Endodermal cell (in vitro differentiated cells): Measurements from ENCODE around the gene BRCA1. TPM values are rescaled to one million over a fixed set of nuclear protein-coding genes. Genes with fewer than 3 reads are reported as not detected.

Experiments
- DNase-seq: peaks from one replicate; pipeline ENCODE4 v3.0.0-alpha.2; 2017
- H3K27ac ChIP-seq: 2 replicates; pipeline ENCODE4 v1.5.1; 2013; ENCODE audit warnings: mild to moderate bottlenecking, low read depth, low read length, moderate library complexity
- H3K27me3 ChIP-seq: 2 replicates; pipeline ENCODE4 v1.6.1; 2013; ENCODE audit warnings: mild to moderate bottlenecking, low read length, moderate library complexity; ENCODE audit not compliant: insufficient read depth, control insufficient read depth, poor library complexity, severe bottlenecking
- H3K36me3 ChIP-seq: 2 replicates; pipeline ENCODE4 v1.7.0; 2013; ENCODE audit warnings: mild to moderate bottlenecking, low read length, moderate library complexity; ENCODE audit not compliant: control insufficient read depth, insufficient read depth
- H3K4me1 ChIP-seq: one replicate; pipeline ENCODE4 v1.7.0; 2013; ENCODE audit warnings: low read length; ENCODE audit not compliant: control insufficient read depth, insufficient read depth
- H3K4me3 ChIP-seq: 2 replicates; pipeline ENCODE4 v1.5.1; 2013; ENCODE audit warnings: mild to moderate bottlenecking, low read length, moderate library complexity
- H3K9ac ChIP-seq: 2 replicates; pipeline ENCODE4 v1.6.1; 2013; ENCODE audit warnings: mild to moderate bottlenecking, low read length, moderate library complexity; ENCODE audit not compliant: poor library complexity, severe bottlenecking; ENCODE audit errors: extremely low read depth
- H3K9me3 ChIP-seq: 2 replicates; pipeline ENCODE4 v1.6.1; 2013; ENCODE audit warnings: mild to moderate bottlenecking, low read length, moderate library complexity; ENCODE audit not compliant: control insufficient read depth
- H3K27ac Mint-ChIP-seq: 2 replicates; pipeline ENCODE4 v1.8.0; 2020; ENCODE audit warnings: mixed read lengths
- H3K27me3 Mint-ChIP-seq: 2 replicates; pipeline ENCODE4 v1.8.0; 2021; ENCODE audit warnings: mild to moderate bottlenecking, mixed read lengths; ENCODE audit not compliant: insufficient read depth
- H3K36me3 Mint-ChIP-seq: 2 replicates; pipeline ENCODE4 v1.8.0; 2020; ENCODE audit warnings: low read depth, mixed read lengths
- H3K4me1 Mint-ChIP-seq: 2 replicates; pipeline ENCODE4 v1.8.0; 2020; ENCODE audit warnings: mixed read lengths
- H3K4me3 Mint-ChIP-seq: 2 replicates; pipeline ENCODE4 v1.8.0; 2020; ENCODE audit warnings: mild to moderate bottlenecking, moderate library complexity, mixed read lengths
- H3K9me3 Mint-ChIP-seq: 2 replicates; pipeline ENCODE4 v1.8.0; 2020; ENCODE audit warnings: mild to moderate bottlenecking, mixed read lengths
- CTCF ChIP-seq: fragments of 200-600 bp; sonication (generic); conservative IDR thresholded peaks from 2 replicates; pipeline ENCODE4 v1.5.0; 2021; ENCODE audit warnings: antibody characterized with exemption, mild to moderate bottlenecking
- WGBS, 2 experiments: methylation state at CpG; one replicate each; pipeline versions ENCODE4 v1.1.5 to v1.1.7; 2013; ENCODE audit warnings: missing lambda C conversion rate in 2 of 2, mixed read lengths in 1 of 2; ENCODE audit not compliant: insufficient coverage in 1 of 2, insufficient read length in 1 of 2; 5-methylcytosine and 5-hydroxymethylcytosine counted together
- total RNA-seq, 2 donors: library from RNA; stranded (reverse); fragmentation: NEBNext Ultra II Directional in 1 of 2; extraction: Animal tissue kit (Norgen Biotek cat#: 25700) in 1 of 2; gene quantifications; 2 replicates in 1 of 2; 3 replicates in 1 of 2; pipeline ENCODE4 v1.2.1, GENCODE V29; 2021

BRCA1 gene
- total RNA-seq, 2 donors from 2014 or later, result 45.4 to 59.0 TPM

- TF ChIP-seq CTCF, result no peak
- H3K4me3 Mint-ChIP-seq, result no peak overlapping the region
- WGBS, 2 experiments, result 65 to 70% methylated on average over 3 to 4 of the region's 4 CpGs
- H3K4me1 ChIP-seq, result no peaks in the 10 kb centered on the region
- peaks cover 16% of the 10 kb centered on the region for H3K36me3 Mint-ChIP-seq
- peak; percentile 67 for DNase-seq
- H3K9me3 ChIP-seq, result no peaks in the 10 kb centered on the region
- peaks cover 3% of the 10 kb centered on the region for H3K36me3 ChIP-seq
- peak overlapping the region; percentile 55 for H3K27ac Mint-ChIP-seq
- H3K27me3 Mint-ChIP-seq, result no peaks in the 10 kb centered on the region
- no peak overlapping the region for H3K4me3 ChIP-seq
- no peaks in the 10 kb centered on the region for H3K27me3 ChIP-seq
- no peaks in the 10 kb centered on the region for H3K9me3 Mint-ChIP-seq
- no peak overlapping the region for H3K27ac ChIP-seq
- H3K4me1 Mint-ChIP-seq, result peaks cover 7% of the 10 kb centered on the region
- H3K9ac ChIP-seq, result no peak overlapping the region
Observed at GRCh38 chr17:43146649-43147048, 21.5 kb upstream of the BRCA1 start.

- Histone ChIP-seq H3K4me3 (no peak overlapping the region), H3K9me3 (no peaks in the 10 kb centered on the region), H3K9ac (no peak overlapping the region), H3K36me3 (peaks cover 3% of the 10 kb centered on the region), H3K27ac (no peak overlapping the region), H3K27me3 (no peaks in the 10 kb centered on the region), H3K4me1 (no peaks in the 10 kb centered on the region)
- no peaks in the 10 kb centered on the region for H3K27me3 Mint-ChIP-seq
- no peak for TF ChIP-seq CTCF
- DNase-seq, result peak; percentile 30
- no peak overlapping the region for H3K4me3 Mint-ChIP-seq
- H3K4me1 Mint-ChIP-seq, result peaks cover 4% of the 10 kb centered on the region
- H3K36me3 Mint-ChIP-seq, result peaks cover 14% of the 10 kb centered on the region
- no peaks in the 10 kb centered on the region for H3K9me3 Mint-ChIP-seq
- no peak overlapping the region for H3K27ac Mint-ChIP-seq
- WGBS, 2 experiments, result 87 to 96% methylated on average over 4 to 5 of the region's 5 CpGs
Observed at GRCh38 chr17:43143201-43143600, 18.0 kb upstream of the BRCA1 start.

GRCh38 chr17:43142153-43142552 is 17.0 kb upstream of the BRCA1 start:
- no peak overlapping the region for H3K27ac ChIP-seq
- Mint-ChIP-seq H3K4me1 (peaks cover 3% of the 10 kb centered on the region), H3K4me3 (no peak overlapping the region), H3K36me3 (peaks cover 13% of the 10 kb centered on the region), H3K27ac (no peak overlapping the region), H3K9me3 (no peaks in the 10 kb centered on the region), H3K27me3 (no peaks in the 10 kb centered on the region)
- no peaks in the 10 kb centered on the region for H3K4me1 ChIP-seq
- no peak overlapping the region for H3K4me3 ChIP-seq
- no peaks in the 10 kb centered on the region for H3K9me3 ChIP-seq
- 98% methylated on average over 5 of the region's 5 CpGs for WGBS, 2 experiments
- no peak for TF ChIP-seq CTCF
- H3K9ac ChIP-seq, result no peak overlapping the region
- peaks cover 3% of the 10 kb centered on the region for H3K36me3 ChIP-seq
- peak; percentile 28 for DNase-seq
- no peaks in the 10 kb centered on the region for H3K27me3 ChIP-seq
